HK-2 (cell line): ENCODE data around the gene EDIL3.
"Not testable (repeated sequence)": the region's sequence is repeated elsewhere in the genome, so short reads cannot be mapped to it uniquely, and the experiment has no call there.

Experiments
- DNase-seq: peaks from one replicate; pipeline ENCODE4 v3.0.0-alpha.2; 2018; ENCODE audit not compliant: unreplicated experiment

Gene EDIL3

GRCh38 chr5:84378961-84379360 lies 5.7 kb downstream of the EDIL3 start:
- DNase-seq: no peak

- DNase-seq: no peak
These were observed 6.3 kb downstream of the EDIL3 start for GRCh38 chr5:84378420-84378819.

GRCh38 chr5:84376346-84376745 lies 8.3 kb downstream of the EDIL3 start:
- DNase-seq: no peak

GRCh38 chr5:84374568-84374967 lies 10.1 kb downstream of the EDIL3 start:
- no peak for DNase-seq

- DNase-seq: no peak
These were observed 11.2 kb downstream of the EDIL3 start for GRCh38 chr5:84373506-84373905.

GRCh38 chr5:84372066-84372695 lies 12.5 kb downstream of the EDIL3 start:
- no peak for DNase-seq

- DNase-seq: no peak
These were observed 14.5 kb downstream of the EDIL3 start for GRCh38 chr5:84370176-84370575.

GRCh38 chr5:84364043-84364442 lies 20.6 kb downstream of the EDIL3 start:
- no peak for DNase-seq

GRCh38 chr5:84362061-84362720 lies 22.5 kb downstream of the EDIL3 start:
- DNase-seq: no peak

- no peak for DNase-seq
These were observed 23.1 kb downstream of the EDIL3 start for GRCh38 chr5:84361572-84361971.

GRCh38 chr5:84360056-84360455 lies 24.6 kb downstream of the EDIL3 start:
- no peak for DNase-seq

- no peak for DNase-seq
These were observed 30.6 kb downstream of the EDIL3 start for GRCh38 chr5:84354101-84354500.

GRCh38 chr5:84344788-84345187 lies 39.9 kb downstream of the EDIL3 start:
- no peak for DNase-seq

GRCh38 chr5:84343171-84343570 lies 41.5 kb downstream of the EDIL3 start:
- no peak for DNase-seq

GRCh38 chr5:84332106-84332505 lies 52.6 kb downstream of the EDIL3 start:
- DNase-seq: no peak

- no peak for DNase-seq
These were observed 57.1 kb downstream of the EDIL3 start for GRCh38 chr5:84327591-84327990.

GRCh38 chr5:84322646-84323045 lies 62.0 kb downstream of the EDIL3 start:
- DNase-seq: no peak

- not testable (repeated sequence) for DNase-seq
These were observed 66.9 kb downstream of the EDIL3 start for GRCh38 chr5:84317826-84318225.

GRCh38 chr5:84312280-84312679 lies 72.4 kb downstream of the EDIL3 start:
- not testable (repeated sequence) for DNase-seq

GRCh38 chr5:84309850-84310249 lies 74.8 kb downstream of the EDIL3 start:
- DNase-seq: not testable (repeated sequence)

GRCh38 chr5:84306601-84307000 lies 78.1 kb downstream of the EDIL3 start:
- DNase-seq: no peak

- no peak for DNase-seq
These were observed 80.1 kb downstream of the EDIL3 start for GRCh38 chr5:84304599-84304998.

GRCh38 chr5:84303315-84303714 lies 81.4 kb downstream of the EDIL3 start:
- no peak for DNase-seq

GRCh38 chr5:84301535-84301934 lies 83.1 kb downstream of the EDIL3 start:
- no peak for DNase-seq
